Measurements from ENCODE around the gene CNTN4.

CNTN4 gene

GRCh38 chr3:2153547-2153946, 54.9 kb downstream of the CNTN4 start:
- DNase-seq: no peak

- no peak for DNase-seq
Measured at GRCh38 chr3:2154621-2155020, 56.0 kb downstream of the CNTN4 start.

GRCh38 chr3:2156244-2156847, 57.7 kb downstream of the CNTN4 start:
- no peak for DNase-seq

- no peak for DNase-seq
Measured at GRCh38 chr3:2158828-2159227, 60.2 kb downstream of the CNTN4 start.

GRCh38 chr3:2166552-2166951, 67.9 kb downstream of the CNTN4 start:
- no peak for DNase-seq

- no peak for DNase-seq
Measured at GRCh38 chr3:2172561-2173171, 74.0 kb downstream of the CNTN4 start.

- DNase-seq: no peak
Measured at GRCh38 chr3:2180634-2181033, 82.0 kb downstream of the CNTN4 start.

GRCh38 chr3:2198776-2199279, 100.2 kb downstream of the CNTN4 start:
- no peak for DNase-seq

GRCh38 chr3:2204054-2204453, 105.4 kb downstream of the CNTN4 start:
- no peak for DNase-seq

GRCh38 chr3:2205692-2206091, 107.0 kb downstream of the CNTN4 start:
- DNase-seq: no peak

- no peak for DNase-seq
Measured at GRCh38 chr3:2206536-2206935, 107.9 kb downstream of the CNTN4 start.

GRCh38 chr3:2211568-2211967, 112.9 kb downstream of the CNTN4 start:
- DNase-seq: no peak

- no peak for DNase-seq
Measured at GRCh38 chr3:2212206-2212605, 113.5 kb downstream of the CNTN4 start.

GRCh38 chr3:2218375-2218774, 119.7 kb downstream of the CNTN4 start:
- no peak for DNase-seq

GRCh38 chr3:2218816-2219215, 120.2 kb downstream of the CNTN4 start:
- DNase-seq: no peak

- no peak for DNase-seq
Measured at GRCh38 chr3:2236203-2236602, 137.5 kb downstream of the CNTN4 start.

- no peak for DNase-seq
Measured at GRCh38 chr3:2244137-2244536, 145.5 kb downstream of the CNTN4 start.

GRCh38 chr3:2246873-2247648, 148.4 kb downstream of the CNTN4 start:
- DNase-seq: no peak

GRCh38 chr3:2247831-2248230, 149.2 kb downstream of the CNTN4 start:
- DNase-seq: no peak

- no peak for DNase-seq
Measured at GRCh38 chr3:2250783-2251182, 152.1 kb downstream of the CNTN4 start.

- DNase-seq: no peak
Measured at GRCh38 chr3:2261747-2262146, 163.1 kb downstream of the CNTN4 start.

- DNase-seq: no peak
Measured at GRCh38 chr3:2262204-2262603, 163.5 kb downstream of the CNTN4 start.

- no peak for DNase-seq
Measured at GRCh38 chr3:2266606-2267005, 167.9 kb downstream of the CNTN4 start.

GRCh38 chr3:2268779-2269178, 170.1 kb downstream of the CNTN4 start:
- DNase-seq: no peak
